RPMI7951 (cell line): ENCODE results near the gene TRRAP. TPM values are rescaled to one million over a fixed set of nuclear protein-coding genes. Genes with fewer than 3 reads are reported as not detected.

ENCODE experiments used
- DNase-seq: peaks from one replicate; pipeline ENCODE4 v3.0.0-alpha.2; 2012; ENCODE audit warnings: low read depth
- total RNA-seq: library from RNA; depleted of rRNA; stranded (reverse); fragments of >200 nt; shearing (Covaris generic); gene quantifications from 2 replicates; pipeline ENCODE4 v1.2.3, GENCODE V29; 2014

The TRRAP gene
- total RNA-seq, 1 experiment from 2014 or later: 9.5 TPM

DNA sequence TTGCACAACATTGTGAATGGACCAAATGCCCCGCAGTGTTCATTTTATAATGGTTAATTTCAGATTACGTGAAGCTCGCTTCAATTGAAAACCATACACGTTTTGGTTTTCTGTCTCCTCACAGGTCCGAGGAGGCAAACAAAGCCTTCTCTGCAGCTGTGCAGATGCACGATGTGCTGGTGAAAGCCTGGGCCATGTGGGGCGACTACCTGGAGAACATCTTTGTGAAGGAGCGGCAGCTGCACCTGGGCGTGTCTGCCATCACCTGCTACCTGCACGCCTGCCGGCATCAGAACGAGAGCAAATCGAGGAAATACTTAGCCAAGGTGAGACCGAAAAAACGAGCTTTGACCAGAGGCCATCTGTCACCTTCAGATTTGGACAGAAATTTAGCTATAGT lies 110.3 kb downstream of the TRRAP start:
- no peak for DNase-seq

DNA sequence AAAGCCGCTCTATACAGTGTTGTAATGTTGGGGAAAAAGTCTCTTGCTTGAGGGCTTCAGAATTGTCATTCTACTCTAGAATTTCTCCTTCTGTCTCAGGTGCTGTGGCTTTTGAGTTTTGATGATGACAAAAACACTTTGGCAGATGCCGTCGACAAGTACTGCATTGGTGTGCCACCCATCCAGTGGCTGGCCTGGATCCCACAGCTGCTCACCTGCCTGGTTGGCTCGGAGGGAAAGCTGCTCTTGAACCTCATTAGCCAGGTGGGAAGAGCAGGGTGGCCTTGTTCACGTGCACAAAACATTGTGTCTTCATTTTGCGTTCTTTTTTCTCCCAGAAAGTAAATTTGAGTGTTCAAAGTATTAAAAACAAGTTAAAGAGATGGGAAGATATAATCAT lies 112.0 kb downstream of the TRRAP start:
- no peak for DNase-seq

DNA sequence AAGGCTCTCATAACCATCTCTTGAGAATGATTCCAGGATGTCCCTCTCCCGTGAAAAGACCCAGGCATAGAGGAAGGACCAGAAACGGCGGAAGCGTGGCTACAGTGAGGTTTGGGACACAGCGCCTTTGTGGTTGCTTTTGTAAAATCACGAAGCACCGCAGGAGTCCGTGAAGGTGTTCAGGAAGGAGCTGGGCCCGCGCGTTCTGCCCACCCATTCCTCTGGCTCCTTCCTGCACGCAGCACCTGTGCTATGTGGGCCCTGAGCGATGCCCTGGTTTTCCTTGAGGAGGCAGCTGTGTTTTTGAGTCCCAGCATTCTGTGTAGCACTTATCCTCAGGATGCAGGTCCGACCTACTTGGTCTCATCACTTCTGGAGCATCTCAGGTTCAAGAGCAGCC lies 112.8 kb downstream of the TRRAP start:
- no peak for DNase-seq

DNA sequence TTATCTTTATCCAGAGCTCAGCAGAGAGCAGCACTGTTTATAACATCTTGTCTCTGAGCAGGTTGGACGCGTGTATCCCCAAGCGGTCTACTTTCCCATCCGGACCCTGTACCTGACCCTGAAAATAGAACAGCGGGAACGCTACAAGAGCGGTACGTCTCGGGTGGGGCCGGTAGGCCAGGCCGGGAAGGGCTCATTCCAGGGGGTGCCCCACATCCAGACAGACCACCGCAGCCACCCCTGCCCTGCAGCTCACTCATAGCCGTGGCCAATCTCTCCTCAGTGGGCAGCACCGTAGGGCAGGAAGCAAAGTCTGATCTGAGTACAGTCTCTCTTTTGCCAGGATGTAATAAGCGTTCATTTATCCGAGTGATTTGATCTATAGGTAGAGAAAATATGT lies 113.7 kb downstream of the TRRAP start:
- DNase-seq: no peak

DNA sequence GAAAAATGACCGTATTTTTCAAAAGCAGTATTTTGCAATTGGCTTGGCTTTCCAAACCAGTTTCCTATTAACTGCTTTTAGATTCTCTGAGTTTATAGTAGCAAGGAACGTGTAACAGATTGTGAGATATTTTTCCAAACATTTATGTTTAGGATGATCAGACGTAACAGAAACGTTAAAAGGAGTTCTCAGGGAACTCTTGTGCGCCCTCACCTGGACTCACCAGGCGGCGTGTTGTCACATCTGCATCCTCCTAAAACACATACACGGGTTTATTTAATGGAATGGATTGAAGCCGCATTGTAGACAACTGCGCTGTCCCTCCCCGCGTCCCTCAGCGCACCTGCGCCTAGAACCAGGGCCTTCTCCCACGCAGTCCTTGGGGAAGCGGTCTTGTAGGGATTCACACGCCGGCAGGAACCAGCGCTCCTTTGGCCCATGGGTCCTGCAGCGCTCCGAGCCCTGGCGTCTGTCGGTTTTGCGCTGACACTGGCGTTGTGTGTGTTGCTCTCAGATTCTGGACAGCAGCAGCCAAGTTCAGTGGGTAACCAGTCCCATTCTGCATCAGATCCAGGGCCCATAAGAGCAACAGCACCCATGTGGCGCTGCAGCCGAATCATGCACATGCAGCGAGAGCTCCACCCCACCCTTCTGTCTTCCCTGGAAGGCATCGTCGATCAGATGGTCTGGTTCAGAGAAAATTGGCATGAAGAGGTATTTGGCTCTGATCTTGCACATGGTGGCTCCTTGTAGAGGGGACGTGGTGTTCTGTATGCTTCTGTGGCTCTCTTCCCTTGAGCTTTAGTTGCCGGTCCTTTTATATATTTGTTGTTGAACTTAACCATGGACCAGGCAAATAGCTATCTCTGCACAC lies 114.9 kb downstream of the TRRAP start:
- no peak for DNase-seq

DNA sequence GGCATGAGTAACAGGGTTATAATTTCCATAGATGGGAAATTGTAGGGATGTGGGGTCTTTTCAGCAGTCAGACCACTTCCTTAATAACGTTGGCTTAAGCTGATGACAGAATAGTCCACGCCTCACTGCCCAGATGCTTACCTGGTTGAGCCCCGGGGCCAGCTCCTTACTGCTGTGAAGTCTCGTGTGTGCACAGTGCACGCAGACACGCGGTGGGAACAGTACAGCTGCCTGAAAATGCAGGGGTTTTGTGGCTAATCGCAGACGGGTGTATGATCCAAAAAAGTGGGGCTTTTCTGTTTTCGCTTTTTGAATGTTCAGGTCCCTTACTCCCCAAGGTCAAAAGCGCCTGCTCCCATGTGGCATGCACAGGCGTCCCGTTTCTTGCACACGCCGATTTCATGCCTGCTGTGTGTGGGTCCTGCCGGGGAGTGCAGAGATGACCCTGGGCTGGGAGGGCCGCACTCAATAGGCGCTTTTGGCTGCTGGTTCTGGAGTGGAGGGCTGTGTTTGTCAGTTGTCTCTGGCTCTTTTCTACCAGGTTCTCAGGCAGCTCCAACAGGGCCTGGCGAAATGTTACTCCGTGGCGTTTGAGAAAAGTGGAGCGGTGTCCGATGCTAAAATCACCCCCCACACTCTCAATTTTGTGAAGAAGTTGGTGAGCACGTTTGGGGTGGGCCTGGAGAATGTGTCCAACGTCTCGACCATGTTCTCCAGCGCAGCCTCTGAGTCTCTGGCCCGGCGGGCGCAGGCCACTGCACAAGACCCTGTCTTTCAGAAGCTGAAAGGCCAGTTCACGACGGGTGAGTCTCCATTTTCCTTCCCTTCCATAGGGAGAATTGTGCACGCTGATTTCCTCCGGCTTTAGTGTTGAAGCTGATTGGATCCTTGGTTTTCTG lies 116.0 kb downstream of the TRRAP start:
- no peak for DNase-seq

DNA sequence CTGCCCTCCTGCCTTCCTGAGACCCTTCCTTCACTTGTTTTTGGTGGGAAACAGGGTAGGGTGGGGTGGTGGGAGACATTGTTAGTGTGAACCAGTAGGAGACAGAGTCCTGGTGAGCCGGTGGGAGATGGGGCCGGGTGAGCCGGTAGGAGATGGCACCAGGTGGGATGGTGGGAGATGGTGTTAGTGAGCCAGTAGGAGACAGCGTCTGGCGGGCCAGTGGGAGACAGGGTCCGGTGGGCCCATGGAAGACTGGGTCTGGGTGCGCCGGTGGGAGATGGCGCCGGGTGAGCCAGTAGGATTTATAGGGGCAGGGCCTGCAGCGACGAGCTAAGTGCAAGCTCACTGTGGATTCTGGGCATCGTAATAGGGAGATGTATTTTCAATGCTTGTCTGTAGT lies 116.8 kb downstream of the TRRAP start:
- DNase-seq: no peak

DNA sequence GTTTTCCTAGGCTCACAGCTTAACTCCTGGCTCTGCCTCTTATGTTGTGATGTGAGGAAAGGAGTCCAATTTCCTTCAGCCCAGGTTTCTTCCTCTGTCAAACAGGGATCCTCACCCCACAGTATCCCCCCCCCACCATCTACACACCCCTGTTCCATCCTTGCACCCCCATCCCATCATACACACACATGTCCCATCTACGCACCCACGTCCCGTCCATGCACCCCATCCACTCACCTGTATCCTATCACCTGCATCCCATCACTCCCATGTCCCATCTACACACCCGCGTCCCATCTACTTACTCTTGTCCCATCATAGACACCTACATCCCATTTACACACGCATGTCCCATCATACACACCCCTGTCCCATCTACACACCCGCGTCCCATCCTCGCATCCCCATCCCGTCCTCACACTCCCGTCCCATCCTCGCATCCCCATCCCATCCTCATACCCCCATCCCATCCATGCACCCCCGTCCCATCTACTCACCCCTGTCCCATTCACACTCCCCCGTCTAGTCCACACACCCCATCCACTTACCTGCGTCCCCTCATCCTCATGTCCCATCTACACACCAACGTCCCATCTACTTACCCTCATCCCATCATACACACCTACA lies 117.3 kb downstream of the TRRAP start:
- no peak for DNase-seq

DNA sequence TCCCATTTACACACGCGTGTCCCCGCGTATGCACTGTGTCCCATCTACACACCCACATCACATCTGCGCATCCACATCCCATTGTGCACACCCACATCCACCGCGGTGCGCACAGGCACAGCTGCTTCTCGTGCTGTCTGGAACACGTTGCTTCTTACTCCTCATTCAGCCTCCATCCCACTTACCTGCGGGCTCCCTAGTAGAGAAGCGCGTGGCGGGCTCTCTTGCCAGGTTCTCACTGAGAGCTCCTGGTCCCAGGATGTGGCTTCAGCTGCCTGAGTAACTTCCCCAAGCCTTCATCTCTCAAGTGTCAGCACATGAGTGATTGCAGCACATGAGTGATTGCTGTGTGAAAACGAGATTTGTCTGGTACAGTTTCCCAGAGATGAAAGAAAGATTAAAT lies 117.8 kb downstream of the TRRAP start:
- DNase-seq: no peak

DNA sequence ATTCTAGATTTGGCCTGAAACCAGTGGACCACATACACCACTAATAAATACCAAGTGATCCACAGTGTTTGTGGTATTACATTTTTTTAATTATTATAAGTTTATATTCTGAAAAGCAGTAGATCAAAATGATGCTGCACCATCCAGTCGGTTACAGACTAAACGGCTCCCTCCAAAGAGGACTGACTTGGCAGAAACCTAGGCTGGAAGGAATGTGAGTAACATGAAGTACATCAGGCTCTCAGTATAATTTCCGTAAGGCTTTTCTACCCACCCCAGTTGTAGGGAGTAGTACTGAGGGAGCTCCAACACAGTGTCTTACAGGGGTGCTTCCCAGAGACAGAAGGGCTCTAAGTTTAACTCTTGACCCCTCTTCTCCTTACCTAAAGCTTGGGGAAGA lies 119.5 kb downstream of the TRRAP start:
- DNase-seq: no peak

DNA sequence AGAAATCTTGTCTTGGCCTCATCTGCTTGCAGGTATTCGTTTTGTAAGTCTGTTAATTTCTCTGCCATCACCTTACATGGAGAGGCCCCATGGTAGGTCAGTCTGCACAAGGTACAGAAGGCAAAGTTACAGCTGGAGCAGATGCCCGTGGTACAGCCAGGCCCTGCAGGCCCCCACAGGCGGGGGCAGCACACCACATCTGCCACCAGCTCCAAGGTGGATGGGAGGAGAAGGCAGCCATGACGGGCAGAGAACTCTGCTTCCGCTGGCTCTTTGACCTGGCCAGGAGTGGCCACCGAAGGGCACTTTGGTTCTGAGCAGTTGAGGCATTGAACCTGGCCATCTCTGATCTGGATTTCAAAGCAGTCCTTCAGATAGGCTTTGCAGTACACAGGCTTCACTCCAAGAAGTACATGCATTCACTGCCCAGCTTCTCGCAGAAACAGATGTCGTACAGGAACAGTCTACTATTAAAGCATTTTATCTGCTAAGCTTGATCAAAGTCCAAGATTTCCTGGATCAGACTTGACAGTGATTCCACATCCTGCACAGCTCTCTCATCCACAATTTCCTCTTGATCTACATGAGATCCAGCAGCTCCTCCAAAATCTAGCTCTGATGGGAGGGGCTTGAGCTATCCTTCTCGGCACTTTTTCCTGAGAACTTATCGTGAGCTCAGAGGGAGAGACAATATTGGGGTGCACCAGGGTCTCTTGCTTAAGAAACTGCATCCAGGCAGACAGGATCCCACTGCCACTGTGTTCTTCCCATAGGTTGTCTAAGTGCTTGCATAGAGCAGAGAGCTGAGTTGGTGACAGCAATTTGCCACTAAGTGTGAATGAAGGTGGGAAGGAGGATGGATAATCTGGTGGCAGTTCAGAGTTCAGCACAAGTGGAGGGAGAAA lies 120.7 kb downstream of the TRRAP start:
- no peak for DNase-seq

DNA sequence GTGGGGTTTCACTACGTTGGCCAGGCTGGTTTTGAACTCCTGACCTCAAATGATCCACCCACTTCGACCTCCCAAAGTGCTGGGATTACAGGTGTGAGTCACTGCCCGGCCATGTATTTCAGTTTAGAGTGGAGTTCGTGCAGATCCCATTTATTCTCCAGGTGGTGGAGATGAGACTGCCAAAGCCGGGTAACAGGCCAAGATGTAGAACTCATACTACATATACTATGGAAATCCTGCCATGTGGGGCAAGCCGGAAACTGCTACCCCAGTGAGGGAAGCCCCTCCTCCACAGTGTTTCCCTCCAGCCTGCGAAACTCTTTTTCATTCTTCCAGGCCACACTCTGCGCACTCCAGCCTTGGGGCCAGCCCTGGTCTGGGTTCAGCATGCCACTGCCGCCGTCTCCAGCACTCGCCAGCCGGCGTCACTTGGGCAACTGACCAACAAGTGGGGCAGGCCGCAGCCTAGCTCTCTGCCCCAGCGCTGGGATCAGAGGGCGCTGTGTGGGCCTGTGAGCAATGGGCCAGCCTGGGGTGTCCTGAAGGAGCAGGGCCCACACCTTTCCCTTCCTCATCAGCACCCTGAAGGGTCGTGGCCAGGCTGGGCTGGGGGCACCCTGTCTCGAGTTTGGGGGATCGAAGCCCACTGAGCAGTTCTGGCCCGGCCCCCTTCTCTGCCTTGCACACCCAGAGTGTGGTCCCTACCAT lies 122.0 kb downstream of the TRRAP start:
- no peak for DNase-seq

DNA sequence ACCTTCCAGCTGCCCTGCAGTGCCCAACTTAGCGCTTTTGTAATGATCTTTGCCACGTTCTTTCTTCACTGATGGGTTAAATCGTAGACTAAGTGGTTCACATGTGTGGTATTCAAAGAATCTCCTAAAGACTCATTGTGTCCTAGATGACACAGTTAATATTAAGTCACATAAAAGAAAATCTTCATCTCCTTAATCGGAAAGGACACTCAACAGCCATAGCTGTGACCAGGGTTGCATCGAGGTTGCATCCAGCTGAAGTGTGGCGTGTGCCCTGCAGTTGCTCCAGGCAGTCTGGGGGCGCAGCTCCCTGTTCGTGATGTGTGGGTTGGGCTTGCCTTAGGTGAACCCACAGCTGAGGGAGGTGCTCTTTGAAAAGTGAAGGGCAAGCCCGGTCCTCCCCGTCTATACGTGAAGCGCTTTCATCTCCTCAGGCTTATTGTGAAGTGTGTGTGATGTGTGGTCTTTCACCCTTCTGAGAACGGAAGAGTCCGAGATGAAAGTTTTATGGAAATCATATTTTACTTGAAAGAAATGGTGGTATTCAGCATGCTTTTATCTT lies 122.7 kb downstream of the TRRAP start:
- no peak for DNase-seq

DNA sequence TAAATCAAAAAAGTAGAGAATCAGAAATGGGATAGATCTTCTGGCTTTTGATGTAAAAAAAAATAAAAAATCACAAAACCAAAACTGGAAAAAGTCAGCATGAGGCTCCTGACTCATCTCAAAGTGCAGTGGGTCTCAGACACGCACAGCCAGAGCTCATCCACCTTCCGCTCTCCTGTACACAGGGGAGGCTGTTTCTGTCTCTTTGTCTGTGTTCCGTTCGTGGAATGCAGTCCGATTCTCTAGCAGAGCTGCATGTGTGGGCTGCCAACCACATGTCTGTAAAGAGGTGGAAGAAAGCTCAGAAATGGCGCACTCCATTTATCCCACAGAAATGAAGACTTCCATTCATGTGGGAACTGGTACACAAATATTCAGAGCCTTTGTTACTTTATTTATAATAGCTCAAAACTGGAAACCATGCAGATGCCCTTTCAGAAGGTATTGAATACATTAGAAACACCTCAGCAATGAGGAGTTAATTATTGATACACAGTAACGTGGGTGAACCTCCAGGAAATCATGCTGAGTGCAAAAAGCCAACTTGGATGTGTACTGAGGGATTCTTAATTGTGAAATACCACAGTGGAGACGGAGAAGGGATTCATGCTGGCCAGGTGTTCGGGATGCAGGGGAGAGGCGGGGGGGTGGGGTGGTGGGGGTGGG lies 123.3 kb downstream of the TRRAP start:
- DNase-seq: no peak

DNA sequence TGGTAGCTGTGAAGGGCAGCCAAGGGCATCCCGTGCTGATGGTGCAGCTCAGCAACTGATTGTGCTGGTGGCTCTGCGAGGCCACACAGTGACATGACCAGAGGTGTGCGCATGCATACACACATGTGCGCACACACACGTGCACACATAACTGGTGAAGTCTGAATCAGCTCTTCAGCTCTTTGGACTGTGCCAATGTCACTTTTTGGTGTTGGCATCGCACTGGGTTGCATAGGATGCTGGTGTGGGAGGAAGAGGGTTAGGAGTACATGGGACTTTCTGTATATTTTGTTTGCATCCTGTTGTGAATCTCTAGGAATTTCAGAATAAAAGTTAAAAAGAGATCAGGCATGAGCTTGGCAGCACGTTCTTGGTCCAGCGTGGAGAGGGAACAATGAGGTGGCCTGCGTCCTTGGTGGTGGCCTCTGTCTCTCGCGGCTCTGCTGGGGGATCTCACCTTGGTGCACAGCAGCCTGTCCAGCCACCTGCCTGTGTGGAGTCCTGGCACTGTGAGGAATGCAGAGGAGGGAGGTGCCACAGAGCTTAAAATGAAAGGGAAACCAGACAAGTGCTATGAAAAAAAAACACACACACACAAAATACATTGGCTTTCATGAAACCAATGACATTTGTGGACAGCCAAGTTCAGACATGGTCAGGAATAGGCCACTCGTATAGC lies 124.0 kb downstream of the TRRAP start:
- DNase-seq: no peak

DNA sequence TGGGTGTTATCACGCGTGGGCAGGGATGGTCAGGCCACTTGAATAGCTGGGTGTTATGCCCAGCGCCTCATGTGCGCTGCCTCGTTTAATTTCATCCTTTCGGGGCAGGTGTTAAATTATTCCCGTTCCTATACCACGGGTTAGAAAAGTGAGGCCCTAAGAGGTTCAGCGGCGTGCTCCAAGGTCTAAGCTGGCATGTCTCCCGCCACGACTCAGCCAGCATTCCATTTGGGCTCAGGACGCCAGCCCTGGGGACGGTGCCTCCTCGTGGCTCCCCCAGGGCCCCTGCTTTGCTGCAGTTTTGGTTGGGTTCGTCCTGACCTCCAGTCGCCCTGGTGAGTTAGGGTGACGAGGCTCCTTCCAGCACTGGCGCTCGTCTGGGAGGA lies 124.5 kb downstream of the TRRAP start:
- DNase-seq: no peak

DNA sequence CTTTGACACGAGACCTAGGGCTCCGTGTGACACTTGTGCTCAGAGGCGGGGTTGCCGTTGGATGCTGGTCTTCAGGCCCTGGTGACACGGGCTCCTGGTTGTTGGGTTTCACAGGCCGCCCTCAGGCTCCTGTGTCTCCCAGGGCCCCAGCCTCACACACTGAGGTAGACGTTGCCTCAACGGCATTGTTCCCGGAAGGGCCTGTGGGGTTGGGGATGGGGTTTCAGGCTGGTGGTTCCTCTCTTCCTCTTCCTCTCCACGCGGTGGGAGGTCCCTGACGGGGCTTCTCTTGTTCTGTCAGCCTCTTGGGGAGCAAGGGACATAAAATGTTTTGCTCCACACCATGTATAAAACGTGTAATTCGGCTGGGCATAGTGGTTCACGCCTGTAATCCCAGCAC lies 125.1 kb downstream of the TRRAP start:
- DNase-seq: no peak

DNA sequence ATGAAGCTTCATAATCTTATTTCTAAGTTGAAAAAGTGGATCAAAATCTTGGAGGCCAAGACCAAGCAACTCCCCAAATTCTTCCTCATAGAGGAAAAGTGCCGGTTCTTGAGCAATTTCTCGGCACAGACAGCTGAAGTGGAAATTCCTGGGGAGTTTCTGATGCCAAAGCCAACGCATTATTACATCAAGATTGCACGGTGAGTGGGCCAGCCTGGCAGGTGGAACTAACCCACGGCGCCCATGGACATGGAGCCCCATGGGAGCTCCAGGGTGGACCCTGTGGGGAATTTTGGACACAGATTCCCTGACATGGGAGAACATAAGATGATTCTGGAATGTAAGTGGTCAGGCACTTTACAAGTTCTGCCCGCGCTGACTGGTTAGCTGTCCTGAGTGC lies 125.9 kb downstream of the TRRAP start:
- no peak for DNase-seq

DNA sequence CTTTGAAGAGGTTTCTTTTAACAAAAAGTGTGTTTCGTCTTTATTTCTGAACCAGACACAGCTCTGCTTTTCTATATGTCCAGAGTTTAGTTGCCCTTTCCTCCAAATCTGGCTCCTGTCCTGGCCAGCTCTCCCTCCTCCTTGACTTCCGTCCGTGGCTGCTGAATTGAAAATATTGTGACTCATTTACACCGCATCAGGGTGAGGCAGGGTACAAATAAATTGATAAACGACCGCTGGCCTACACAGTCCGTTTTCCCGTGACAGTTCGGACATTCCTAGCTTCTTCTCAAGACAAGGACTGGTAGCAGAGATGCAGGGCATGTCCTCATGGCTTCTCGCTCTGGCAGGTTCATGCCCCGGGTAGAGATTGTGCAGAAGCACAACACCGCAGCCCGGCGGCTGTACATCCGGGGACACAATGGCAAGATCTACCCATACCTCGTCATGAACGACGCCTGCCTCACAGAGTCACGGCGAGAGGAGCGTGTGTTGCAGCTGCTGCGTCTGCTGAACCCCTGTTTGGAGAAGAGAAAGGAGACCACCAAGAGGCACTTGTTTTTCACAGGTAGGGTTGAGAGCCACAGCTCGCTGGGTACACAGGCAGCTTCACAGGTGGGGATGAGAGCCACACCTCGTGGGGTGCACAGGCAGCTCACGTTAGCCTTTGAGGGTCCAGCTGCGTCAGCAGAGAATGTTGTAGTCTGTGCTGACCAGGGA lies 126.6 kb downstream of the TRRAP start:
- no peak for DNase-seq
